ENCODE measurements around the gene SLC22A12. TPM values are rescaled to one million over a fixed set of nuclear protein-coding genes. Genes with fewer than 3 reads are reported as not detected.

Gene SLC22A12
- total and polyA plus RNA-seq, 2 of the 8 experiments (the other 6 are each of a cell fraction or from before 2014, with no cell fraction given): not detected

DNA sequence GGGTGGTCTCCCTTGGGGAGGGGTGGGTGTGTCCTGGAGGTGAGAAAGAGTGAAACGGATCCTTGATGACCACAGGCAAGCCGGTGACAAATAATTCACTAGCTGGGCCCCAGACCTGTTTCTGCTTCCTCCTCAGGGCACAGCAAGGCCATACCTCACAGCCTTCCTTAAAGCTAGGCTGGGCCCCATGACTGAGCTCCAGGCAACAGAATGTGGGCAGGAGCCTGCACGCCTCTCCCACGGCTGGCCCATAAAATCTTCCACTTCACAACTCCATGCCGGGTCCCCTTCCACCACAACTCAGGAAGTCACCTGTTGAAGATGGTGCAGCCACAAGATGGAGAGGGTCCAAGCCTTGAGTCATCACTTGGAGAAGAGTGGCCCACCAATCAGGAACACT, 23.9 kb downstream of the SLC22A12 start:
- Histone ChIP-seq H3K9ac (replicated peaks in 1 of 4; ENCODE audit: extremely low read depth in 1 of 4, low read depth in 3 of 4, low read length in 3 of 4) (no peak overlapping the region), H3K56ac (replicated peaks; ENCODE audit: insufficient read length, low read depth, low read length) (no peak overlapping the region), H2BK15ac (ENCODE audit: low read length) (no peak overlapping the region), H2BK20ac (ENCODE audit: low read length) (no peak overlapping the region), H2AFZ (ENCODE audit: low read length) (no peak overlapping the region), H3K14ac (ENCODE audit: insufficient read length) (no peak overlapping the region), H4K91ac (replicated peaks; ENCODE audit: insufficient read length, low read length) (no peak overlapping the region), H3K4ac (replicated peaks; ENCODE audit: insufficient read length, low read depth, low read length) (no peak overlapping the region), H3K36me3 (ENCODE audit: control insufficient read depth in 2 of 4, insufficient read depth in 4 of 4, low read length in 3 of 4) (no peaks in the 10 kb centered on the region), H3K23ac (ENCODE audit: insufficient read length) (no peak overlapping the region), H2BK12ac (ENCODE audit: low read depth, low read length) (no peak overlapping the region), H2AK5ac (ENCODE audit: low read depth, low read length) (no peak overlapping the region), H3K4me1 (replicated peaks in 1 of 4; ENCODE audit: control insufficient read depth in 3 of 4, insufficient read depth in 4 of 4, low read length in 3 of 4) (peaks cover 0 to 4% (median 2%) of the 10 kb centered on the region in 4 experiments; a peak in 3 of 7 replicates), H3K27ac (ENCODE audit: low read depth, low read length) (no peak overlapping the region), H2BK120ac (replicated peaks; ENCODE audit: low read depth, low read length) (no peak overlapping the region), H4K8ac (ENCODE audit: extremely low read depth, insufficient read depth, low read length) (no peak overlapping the region), H3K4me2 (ENCODE audit: insufficient read depth in 1 of 2, low read depth in 2 of 2, low read length in 2 of 2) (no peak overlapping the region), H3K18ac (ENCODE audit: extremely low read depth, low read length) (no peak overlapping the region), H4K5ac (ENCODE audit: insufficient read length, low read depth, low read length) (no peak overlapping the region), H4K20me1 (replicated peaks in 1 of 2; ENCODE audit: control insufficient read depth in 1 of 2, insufficient read depth in 2 of 2, low read length in 2 of 2) (peaks cover 0 to 3% of the 10 kb centered on the region in 2 experiments), H3K9me3 (ENCODE audit: insufficient read depth in 2 of 2, low read depth in 1 of 2, low read length in 1 of 2) (no peaks in the 10 kb centered on the region), H3K23me2 (ENCODE audit: low read depth, low read length) (no peaks in the 10 kb centered on the region), H2BK5ac (ENCODE audit: low read depth, low read length) (no peak overlapping the region), H3K79me1 (ENCODE audit: low read depth, low read length) (no peaks in the 10 kb centered on the region), H3K4me3 (ENCODE audit: extremely low read depth in 1 of 4, insufficient read depth in 2 of 4, low read depth in 3 of 4, low read length in 4 of 4) (no peak overlapping the region), H3K27me3 (replicated peaks in 1 of 4; ENCODE audit: control insufficient read depth in 3 of 4, extremely low read depth in 1 of 4, insufficient read depth in 3 of 4, low read length in 3 of 4) (no peaks in the 10 kb centered on the region; a peak in 2 of 7 replicates), H3K79me2 (ENCODE audit: control insufficient read depth in 1 of 2, insufficient read depth in 2 of 2, low read length in 2 of 2) (no peaks in the 10 kb centered on the region)
- 88% methylated on average over 5 of the region's 5 CpGs; no CpG with 5 or more reads in 1 of the 2 experiments for WGBS, 2 experiments (ENCODE audit: extremely low coverage in 1 of 2, insufficient coverage in 1 of 2, insufficient read length in 1 of 2, insufficient replicate concordance in 2 of 2, low coverage in 1 of 2, low lambda C conversion rate in 2 of 2, missing lambda C conversion rate in 1 of 2)
- ChIA-PET POLR2A (ENCODE audit: partially characterized antibody) (interaction anchor here (0.9 kb wide), 1 partner anchor 15 kb away, joined by 5 read pairs; no protein-coding TSS in a partner anchor), CTCF (ENCODE audit: partially characterized antibody) (interaction anchor here (0.5 to 1.2 kb wide), 3 partner anchors 31 to 160 kb away, joined by 3 read pairs; no protein-coding TSS in a partner anchor)
- DNase-seq (ENCODE audit: low read depth in 1 of 2, low spot score in 2 of 2): no peak
- TF ChIP-seq SIX5 (IDR thresholded peaks at IDR 0.05; ENCODE audit: low read depth, low read length) (no peak), EZH2 (IDR thresholded peaks at IDR 0.05; ENCODE audit: low read depth, low read length, severe bottlenecking) (no peak), HDAC6 (IDR thresholded peaks at IDR 0.05; ENCODE audit: low read depth, low read length) (no peak), KDM5A (IDR thresholded peaks at IDR 0.05; ENCODE audit: low read length) (no peak)
- no peak for FAIRE-seq

All from H1 (cell line).